Activated T-helper 1 cell treated with Interleukin-2 at 50 U/mL for 16 hours (primary cell): ENCODE results near the gene TPPP2.

ENCODE experiments used
- DNase-seq: peaks from one replicate; pipeline ENCODE4 v3.0.0-alpha.2; 2020; ENCODE audit warnings: low read depth

Gene TPPP2

GRCh38 chr14:21057803-21058675, 28.0 kb downstream of the TPPP2 start, which contains the start of gene RNASE8:
Gene RNASE8 (plus strand): TSS chr14:21057822. CDS start chr14:21057893, 71 bp downstream.
- no peak for DNase-seq

DNA sequence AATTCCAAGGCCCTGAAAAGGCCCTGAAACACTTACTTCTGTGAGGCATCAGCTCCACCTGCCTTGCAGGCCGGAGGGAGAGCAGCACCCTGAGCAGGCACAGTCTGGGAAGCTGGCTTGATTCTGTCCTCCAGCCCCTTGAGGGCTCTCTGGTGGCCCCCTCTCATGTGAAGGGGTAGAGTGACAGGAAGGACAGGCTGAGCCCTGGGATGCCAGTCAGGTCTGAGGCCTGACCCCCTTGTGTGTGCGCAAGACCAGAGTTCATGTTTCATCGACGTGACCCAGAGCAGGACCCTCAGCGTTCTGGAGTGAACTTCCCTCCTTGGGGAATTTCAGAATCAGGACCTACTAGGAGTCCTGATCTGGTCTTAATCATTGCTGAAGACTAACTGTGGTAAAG, 28.9 kb downstream of the TPPP2 start:
- no peak for DNase-seq

DNA sequence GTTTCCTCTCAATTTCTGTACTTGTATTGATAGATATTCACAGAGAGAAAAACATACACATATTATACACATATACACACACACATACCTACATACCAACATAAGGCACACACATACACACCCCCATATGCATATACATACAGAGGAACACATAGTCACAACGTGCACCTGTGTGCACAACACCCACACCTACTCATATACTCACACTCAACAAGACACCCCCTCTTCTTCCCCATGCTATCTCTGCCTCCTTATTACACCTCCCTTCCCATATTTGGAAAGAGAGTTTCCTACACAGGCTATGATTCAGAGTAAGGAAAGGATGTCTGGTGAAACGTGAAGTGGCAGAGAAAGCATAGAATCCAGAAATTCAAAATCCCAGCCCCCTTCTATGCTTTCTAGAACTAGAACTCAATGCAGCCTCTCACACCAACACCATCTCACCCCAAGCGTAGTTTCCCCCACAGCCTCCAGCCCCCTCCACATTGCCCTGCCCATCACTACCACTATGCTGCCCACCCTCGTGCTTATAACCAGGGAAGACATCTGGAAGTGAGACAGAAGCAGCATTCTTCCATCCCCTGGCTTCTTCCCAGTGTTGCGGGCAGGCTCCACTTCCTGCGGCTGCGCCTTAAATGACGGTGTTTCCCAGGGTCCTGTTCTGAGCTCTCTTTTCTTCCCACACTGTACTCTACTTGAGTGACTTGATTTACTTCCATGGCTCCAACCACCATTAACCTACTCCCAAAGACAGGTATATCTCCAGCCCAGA, 30.0 kb downstream of the TPPP2 start:
- DNase-seq, result no peak

GRCh38 chr14:21060614-21061346, 30.8 kb downstream of the TPPP2 start:
- no peak for DNase-seq

GRCh38 chr14:21061347-21061668, 31.3 kb downstream of the TPPP2 start:
- no peak for DNase-seq

DNA sequence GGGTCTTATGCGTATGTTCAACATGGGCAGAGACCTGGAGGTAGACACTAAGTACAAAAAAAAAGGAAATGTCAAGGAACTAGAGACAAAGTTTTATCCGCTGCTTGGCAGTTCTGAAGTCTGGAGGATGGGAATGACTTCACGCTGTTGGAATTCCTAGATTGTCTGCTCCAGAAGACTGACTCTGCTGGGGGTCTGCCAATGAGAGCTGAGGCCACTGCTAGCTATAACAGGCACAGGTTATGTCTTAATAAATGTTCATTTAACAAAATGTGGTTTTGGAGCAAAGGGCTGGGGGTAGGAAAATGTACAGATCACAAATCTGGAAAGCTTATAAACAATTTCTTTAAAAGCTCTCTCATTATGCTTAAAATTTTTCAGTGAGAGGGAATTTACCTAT, 33.5 kb downstream of the TPPP2 start:
- DNase-seq, result no peak

DNA sequence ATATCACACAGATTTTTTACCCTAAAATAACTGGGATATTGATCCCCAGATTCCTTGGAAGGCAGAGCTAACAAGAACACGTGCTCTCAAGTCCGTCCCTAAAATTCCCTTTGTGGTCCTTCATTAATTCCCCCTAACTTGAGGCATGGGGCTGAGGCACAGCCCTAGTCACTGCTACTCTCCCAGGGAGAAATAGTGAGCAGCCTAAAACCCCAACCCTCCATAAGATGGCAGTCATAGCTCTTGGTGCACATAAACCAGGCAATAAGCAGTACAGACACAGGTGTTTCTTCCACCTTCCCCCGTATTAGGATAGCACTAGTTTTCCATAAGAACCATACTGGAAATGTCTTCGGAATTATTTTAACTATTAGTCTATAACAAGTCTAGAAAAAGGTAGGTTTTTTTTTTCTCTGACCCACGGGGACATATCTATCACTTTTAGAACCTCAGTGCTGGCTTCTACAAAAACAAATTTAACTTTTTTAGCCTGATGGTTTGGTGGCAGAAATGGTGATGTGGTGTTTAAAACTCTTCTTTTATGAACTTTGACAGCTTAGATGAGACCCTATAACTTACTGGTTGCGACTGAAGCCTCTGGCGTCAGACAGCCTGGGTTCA, 37.0 kb downstream of the TPPP2 start:
- no peak for DNase-seq

GRCh38 chr14:21068521-21069387, 38.7 kb downstream of the TPPP2 start:
- DNase-seq, result no peak

- DNase-seq, result no peak
These were observed 39.5 kb downstream of the TPPP2 start for GRCh38 chr14:21069388-21070082.

GRCh38 chr14:21070083-21070609, 40.1 kb downstream of the TPPP2 start, which contains the start of gene ARHGEF40:
Gene ARHGEF40 (plus strand): TSS chr14:21070304. CDS start chr14:21070397, 93 bp downstream.
- DNase-seq, result no peak

DNA sequence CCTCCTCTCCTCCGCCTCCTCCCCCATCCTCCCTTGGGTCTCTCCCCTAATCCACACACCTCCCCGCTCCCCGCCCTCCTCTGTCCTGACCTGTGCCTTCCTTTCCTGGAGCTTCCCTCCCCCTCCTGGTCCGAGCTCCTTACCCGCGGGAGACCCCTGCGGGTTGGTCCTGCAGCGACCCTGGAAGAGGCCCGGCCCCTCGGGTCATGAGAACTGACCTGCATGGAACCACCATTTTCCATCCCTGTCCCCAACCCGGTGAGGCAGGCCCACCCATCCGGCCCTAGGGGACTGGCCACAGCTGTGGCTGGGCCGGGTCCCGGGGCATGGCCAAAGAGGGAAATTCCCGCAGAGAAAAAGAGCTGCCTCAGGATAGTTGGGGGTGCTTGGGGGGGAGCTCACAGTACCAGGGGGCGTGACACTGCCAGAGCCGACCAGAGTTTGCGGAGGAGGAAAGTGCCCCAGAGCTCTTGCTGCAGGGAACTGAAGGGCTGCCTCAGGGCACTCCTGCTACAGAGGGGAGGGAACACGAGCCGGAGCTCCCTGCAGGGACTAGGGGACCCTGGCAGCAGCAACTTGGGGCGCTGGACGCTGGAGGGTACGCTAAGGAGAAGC, 40.7 kb downstream of the TPPP2 start:
- DNase-seq, result no peak

DNA sequence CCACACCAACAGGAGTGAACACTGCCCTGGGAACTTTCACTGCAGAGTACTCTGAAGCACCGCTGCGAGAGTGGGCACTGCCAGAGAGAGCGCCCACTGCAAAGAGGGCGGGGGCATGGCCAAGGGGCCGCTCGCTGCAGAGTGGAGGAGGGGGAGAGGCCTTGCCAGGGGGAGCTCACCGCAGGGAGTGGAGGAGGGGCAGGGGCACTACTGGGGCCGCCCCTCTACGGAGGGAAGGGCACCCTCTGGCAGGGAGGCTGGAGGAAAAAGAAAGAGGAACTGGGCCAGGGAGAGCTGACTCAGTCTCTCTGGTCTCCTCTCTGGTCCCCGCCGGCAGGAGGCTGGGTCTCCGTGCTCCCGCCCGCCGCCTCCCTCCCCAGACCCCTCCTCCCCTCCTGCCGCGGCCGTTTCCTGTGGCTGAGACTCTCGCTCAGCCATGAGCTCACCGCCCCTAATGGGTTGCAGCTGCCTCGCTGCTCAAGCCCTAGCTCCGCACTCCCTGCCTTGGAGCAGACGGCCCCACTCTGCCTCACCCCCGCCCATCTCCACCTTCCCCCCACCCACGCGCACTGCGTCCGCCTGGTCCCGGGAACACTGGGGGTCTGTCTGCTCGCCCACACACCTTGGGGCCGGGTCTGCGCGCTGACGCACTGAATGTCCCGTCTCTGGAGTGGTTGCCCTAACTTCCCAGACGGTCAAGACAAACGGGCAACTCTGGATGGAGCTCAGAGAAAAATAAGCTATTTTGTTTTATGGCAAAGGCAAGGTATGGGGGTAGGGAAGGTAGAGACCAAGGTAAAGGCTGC, 41.4 kb downstream of the TPPP2 start:
- DNase-seq, result no peak

GRCh38 chr14:21072031-21072473, 42.0 kb downstream of the TPPP2 start:
- no peak for DNase-seq

DNA sequence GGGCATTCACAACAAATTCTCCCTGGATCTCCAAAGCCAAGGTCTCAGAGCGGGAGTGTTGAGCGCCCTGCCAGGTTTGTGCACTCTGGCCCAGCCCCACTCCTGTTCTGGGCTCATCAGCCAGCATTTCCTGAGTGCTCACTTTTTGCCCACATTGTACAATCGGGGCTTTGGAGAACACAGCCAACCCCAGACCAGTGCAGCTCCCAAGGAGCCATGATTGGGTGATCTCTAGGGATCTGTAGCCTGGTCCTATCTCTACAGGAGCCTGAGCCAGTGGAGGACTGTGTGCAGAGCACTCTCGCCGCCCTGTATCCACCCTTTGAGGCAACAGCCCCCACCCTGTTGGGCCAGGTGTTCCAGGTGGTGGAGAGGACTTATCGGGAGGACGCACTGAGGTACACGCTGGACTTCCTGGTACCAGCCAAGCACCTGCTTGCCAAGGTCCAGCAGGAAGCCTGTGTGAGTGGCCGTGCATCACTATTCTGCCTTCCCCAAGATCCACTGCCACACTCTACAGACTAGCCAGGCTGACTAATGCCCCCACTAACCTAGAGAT, 42.8 kb downstream of the TPPP2 start:
- DNase-seq, result no peak

DNA sequence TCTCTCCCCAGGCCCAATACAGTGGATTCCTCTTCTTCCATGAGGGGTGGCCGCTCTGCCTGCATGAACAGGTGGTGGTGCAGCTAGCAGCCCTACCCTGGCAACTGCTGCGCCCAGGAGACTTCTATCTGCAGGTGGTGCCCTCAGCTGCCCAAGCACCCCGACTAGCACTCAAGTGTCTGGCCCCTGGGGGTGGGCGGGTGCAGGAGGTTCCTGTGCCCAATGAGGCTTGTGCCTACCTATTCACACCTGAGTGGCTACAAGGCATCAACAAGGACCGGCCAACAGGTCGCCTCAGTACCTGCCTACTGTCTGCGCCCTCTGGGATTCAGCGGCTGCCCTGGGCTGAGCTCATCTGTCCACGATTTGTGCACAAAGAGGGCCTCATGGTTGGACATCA, 43.9 kb downstream of the TPPP2 start:
- DNase-seq, result no peak

GRCh38 chr14:21074398-21075272, 44.6 kb downstream of the TPPP2 start:
- DNase-seq, result no peak

DNA sequence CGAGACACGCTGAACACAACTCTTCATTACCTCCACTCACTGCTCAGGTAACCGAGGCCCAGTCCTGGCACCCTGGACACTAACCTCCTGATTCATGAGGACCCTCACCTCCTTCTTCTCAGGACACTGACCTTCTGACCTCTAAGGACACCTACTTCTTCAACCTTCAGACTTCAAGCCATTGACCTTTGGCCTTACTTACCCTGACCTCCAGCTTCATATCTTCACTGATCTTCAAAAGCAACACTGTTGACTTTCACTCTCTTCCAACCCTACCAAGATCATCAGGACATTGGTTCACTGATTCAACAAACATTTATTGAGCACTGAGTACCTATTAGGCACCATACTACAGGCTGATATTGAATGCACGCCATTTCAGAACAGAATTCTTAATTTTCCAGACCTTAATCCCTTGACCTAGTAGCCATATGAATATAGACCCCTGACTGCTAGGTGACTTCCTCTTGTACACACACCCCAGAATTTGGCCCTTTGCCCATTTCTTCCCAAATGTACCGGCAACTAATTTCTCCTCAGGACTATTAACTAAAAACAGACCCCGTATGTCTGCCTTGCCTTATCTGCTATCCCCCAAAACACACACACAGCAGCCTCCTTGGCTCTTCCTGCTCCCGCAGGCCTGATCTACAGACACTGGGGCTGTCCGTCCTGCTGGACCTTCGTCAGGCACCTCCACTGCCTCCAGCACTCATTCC, 45.9 kb downstream of the TPPP2 start:
- DNase-seq, result no peak
